ENCODE data around the gene SMYD3. TPM values are rescaled to one million over a fixed set of nuclear protein-coding genes. Genes with fewer than 3 reads are reported as not detected.

The SMYD3 gene
- total and polyA plus RNA-seq, 2 experiments from 2014 or later: 30.8 to 68.5 TPM

DNA sequence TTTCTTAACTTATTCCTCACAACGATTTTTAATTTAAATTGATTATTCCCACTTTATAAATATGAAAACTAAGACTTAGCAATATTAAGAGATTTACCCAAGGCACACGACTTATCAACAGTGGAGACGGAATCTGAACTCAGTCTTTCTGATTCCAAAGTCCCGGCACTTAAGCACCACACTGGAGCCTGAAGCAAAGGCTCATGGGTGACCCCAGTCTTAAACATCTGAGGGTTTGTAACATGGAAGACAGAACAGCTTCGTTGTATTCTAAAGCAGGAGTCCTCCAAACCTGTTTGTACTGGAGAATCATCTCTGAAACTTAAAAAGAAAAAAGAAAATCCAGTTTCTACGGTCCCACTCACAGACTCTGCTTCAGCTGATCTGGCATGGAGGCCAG is 519.5 kb downstream of the SMYD3 start:
- Histone ChIP-seq H3K9me3 (ENCODE audit: low read depth) (no peaks in the 10 kb centered on the region), H4K20me1 (ENCODE audit: insufficient read depth, poor library complexity, severe bottlenecking) (no peaks in the 10 kb centered on the region), H3K79me2 (no peaks in the 10 kb centered on the region), H3K27ac (peak overlapping the region; percentile 69), H3K4me2 (no peak overlapping the region), H2AFZ (no peak overlapping the region), H3K4me3 (no peak overlapping the region), H3K36me3 (replicated peaks; ENCODE audit: insufficient read depth, low read depth) (no peaks in the 10 kb centered on the region), H3K27me3 (no peaks in the 10 kb centered on the region), H3K9me2 (replicated peaks; ENCODE audit: insufficient read depth) (no peaks in the 10 kb centered on the region), H3K4me1 (ENCODE audit: insufficient read depth) (peaks cover 27% of the 10 kb centered on the region)
- 88% methylated on average over 6 of the region's 6 CpGs for WGBS (ENCODE audit: low lambda C conversion rate, missing lambda C conversion rate)
- TF ChIP-seq, protein P1, sequence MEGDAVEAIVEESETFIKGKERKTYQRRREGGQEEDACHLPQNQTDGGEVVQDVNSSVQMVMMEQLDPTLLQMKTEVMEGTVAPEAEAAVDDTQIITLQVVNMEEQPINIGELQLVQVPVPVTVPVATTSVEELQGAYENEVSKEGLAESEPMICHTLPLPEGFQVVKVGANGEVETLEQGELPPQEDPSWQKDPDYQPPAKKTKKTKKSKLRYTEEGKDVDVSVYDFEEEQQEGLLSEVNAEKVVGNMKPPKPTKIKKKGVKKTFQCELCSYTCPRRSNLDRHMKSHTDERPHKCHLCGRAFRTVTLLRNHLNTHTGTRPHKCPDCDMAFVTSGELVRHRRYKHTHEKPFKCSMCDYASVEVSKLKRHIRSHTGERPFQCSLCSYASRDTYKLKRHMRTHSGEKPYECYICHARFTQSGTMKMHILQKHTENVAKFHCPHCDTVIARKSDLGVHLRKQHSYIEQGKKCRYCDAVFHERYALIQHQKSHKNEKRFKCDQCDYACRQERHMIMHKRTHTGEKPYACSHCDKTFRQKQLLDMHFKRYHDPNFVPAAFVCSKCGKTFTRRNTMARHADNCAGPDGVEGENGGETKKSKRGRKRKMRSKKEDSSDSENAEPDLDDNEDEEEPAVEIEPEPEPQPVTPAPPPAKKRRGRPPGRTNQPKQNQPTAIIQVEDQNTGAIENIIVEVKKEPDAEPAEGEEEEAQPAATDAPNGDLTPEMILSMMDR (IDR thresholded peaks at IDR 0.05; ENCODE audit: poor library complexity): no peak
- TF ChIP-seq EZH2phosphoT487 (IDR thresholded peaks at IDR 0.05; ENCODE audit: low read depth, severe bottlenecking, unreplicated experiment) (no peak), EZH2 (IDR thresholded peaks at IDR 0.05; ENCODE audit: borderline replicate concordance) (no peak)
- no peak for DNase-seq (ENCODE audit: low spot score)

DNA sequence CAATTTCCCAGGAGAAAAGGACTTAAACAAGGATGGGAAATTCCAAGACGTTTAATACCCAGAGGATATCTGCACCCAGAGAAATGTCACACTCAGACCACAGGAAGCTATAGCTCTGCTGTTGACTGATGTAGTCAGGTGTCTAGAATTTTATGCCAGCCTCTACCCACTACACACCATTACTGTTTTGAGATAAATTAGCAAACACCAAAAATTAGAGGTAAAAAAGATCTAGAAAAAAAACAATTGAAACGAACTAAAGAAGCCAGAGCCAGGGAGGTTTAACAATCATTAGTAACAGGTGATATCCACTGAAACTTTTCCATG is 519.9 kb downstream of the SMYD3 start:
- no peaks in the 10 kb centered on the region for H3K9me2 ChIP-seq (replicated peaks; ENCODE audit: insufficient read depth)
- TF ChIP-seq EZH2phosphoT487 (IDR thresholded peaks at IDR 0.05; ENCODE audit: low read depth, severe bottlenecking, unreplicated experiment) (no peak), EZH2 (IDR thresholded peaks at IDR 0.05; ENCODE audit: borderline replicate concordance) (no peak)
- TF ChIP-seq, protein P1 (IDR thresholded peaks at IDR 0.05; ENCODE audit: poor library complexity): no peak
- H3K36me3 ChIP-seq (replicated peaks; ENCODE audit: insufficient read depth, low read depth): no peaks in the 10 kb centered on the region
- H3K27me3 ChIP-seq: no peaks in the 10 kb centered on the region
- DNase-seq (ENCODE audit: low spot score): no peak
- no peak overlapping the region for H2AFZ ChIP-seq
- no peaks in the 10 kb centered on the region for H3K79me2 ChIP-seq
- H4K20me1 ChIP-seq (ENCODE audit: insufficient read depth, poor library complexity, severe bottlenecking): no peaks in the 10 kb centered on the region
- H3K9me3 ChIP-seq (ENCODE audit: low read depth): no peaks in the 10 kb centered on the region
- H3K4me3 ChIP-seq: no peak overlapping the region
- peaks cover 27% of the 10 kb centered on the region for H3K4me1 ChIP-seq (ENCODE audit: insufficient read depth)
- peak overlapping the region; percentile 69 for H3K27ac ChIP-seq
- WGBS (ENCODE audit: low lambda C conversion rate, missing lambda C conversion rate): 65% methylated on average over 2 of the region's 2 CpGs
- H3K4me2 ChIP-seq: peak overlapping the region; percentile 10

DNA sequence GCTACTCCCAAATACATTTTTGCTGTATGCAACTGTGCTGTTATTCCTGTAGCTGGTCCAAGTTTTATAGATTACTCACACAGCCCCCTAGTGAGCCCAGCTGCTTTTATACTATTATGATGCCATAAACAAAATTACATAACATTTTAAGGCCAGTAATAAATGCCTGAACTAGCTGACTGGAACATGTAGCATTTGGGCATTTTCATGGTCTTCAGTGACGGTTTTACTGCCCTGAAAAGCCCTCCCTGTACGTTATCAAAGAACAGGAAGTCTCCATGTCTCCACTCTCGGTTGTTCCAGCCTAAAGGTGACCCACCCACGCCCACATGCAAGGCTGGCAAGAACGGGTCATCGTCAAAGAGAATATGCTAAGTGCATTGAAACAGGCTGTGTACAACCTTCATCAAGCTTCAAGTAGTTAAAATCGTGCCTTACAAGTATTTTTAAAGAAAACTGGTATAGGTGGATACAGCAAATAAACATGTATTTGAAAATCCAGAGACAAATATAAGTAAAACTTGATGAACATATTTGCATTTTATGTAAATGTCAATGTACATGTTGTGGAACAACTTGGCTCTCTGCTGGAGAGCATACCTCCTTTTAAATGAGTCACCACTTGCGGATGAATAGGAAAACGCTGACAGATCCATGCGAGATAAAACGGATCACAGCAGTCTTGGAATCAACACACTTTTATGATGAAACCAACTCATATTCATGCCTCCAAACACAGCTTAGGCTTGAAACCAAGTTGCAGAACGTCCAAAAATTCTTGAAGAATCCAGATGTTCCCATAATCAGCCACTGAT is 520.5 kb downstream of the SMYD3 start:
- H3K27me3 ChIP-seq: no peaks in the 10 kb centered on the region
- H3K9me3 ChIP-seq (ENCODE audit: low read depth): no peaks in the 10 kb centered on the region
- no peaks in the 10 kb centered on the region for H3K9me2 ChIP-seq (replicated peaks; ENCODE audit: insufficient read depth)
- H3K4me1 ChIP-seq (ENCODE audit: insufficient read depth): peaks cover 27% of the 10 kb centered on the region
- 28% methylated on average over 12 of the region's 12 CpGs for WGBS (ENCODE audit: low lambda C conversion rate, missing lambda C conversion rate)
- H4K20me1 ChIP-seq (ENCODE audit: insufficient read depth, poor library complexity, severe bottlenecking): no peaks in the 10 kb centered on the region
- peak overlapping the region; percentile 27 for H3K4me2 ChIP-seq
- peak overlapping the region; percentile 69 for H3K27ac ChIP-seq
- TF ChIP-seq EZH2phosphoT487 (IDR thresholded peaks at IDR 0.05; ENCODE audit: low read depth, severe bottlenecking, unreplicated experiment) (no peak), EZH2 (IDR thresholded peaks at IDR 0.05; ENCODE audit: borderline replicate concordance) (no peak)
- TF ChIP-seq, protein P1 (IDR thresholded peaks at IDR 0.05; ENCODE audit: poor library complexity): no peak
- peak; percentile 59 for DNase-seq (ENCODE audit: low spot score)
- H3K36me3 ChIP-seq (replicated peaks; ENCODE audit: insufficient read depth, low read depth): no peaks in the 10 kb centered on the region
- H3K79me2 ChIP-seq: no peaks in the 10 kb centered on the region
- no peak overlapping the region for H2AFZ ChIP-seq
- H3K4me3 ChIP-seq: no peak overlapping the region

All from hepatocyte (in vitro differentiated cells).